GM12878 (cell line): Measurements from ENCODE around the gene ANKMY1. TPM values are rescaled to one million over a fixed set of nuclear protein-coding genes. Genes with fewer than 3 reads are reported as not detected.

Source experiments
- BACH1 ChIP-seq: fragments of 450-650 bp; IDR thresholded peaks from 2 replicates; pipeline ENCODE4 v1.6.1; 2017; ENCODE audit warnings: mild to moderate bottlenecking, borderline replicate concordance
- CEBPZ ChIP-seq: fragments of 150-350 bp; IDR thresholded peaks from 2 replicates; pipeline ENCODE4 v1.6.1; 2016; ENCODE audit warnings: low read depth, low read length
- EGR1 ChIP-seq, 2 experiments: IDR thresholded peaks; 1 replicate in 1 of 2; 2 replicates in 1 of 2; pipeline ENCODE4 v1.6.1; 2011 to 2012; ENCODE audit warnings: low read depth in 2 of 2, low read length in 2 of 2, borderline replicate concordance in 1 of 2, mild to moderate bottlenecking in 1 of 2, moderate library complexity in 1 of 2
- EP300 ChIP-seq, 2 experiments: fragments of 150-350 bp in 1 of 2; IDR thresholded peaks; 2 replicates each; pipeline ENCODE4 v1.6.1; 2011 to 2012; ENCODE audit warnings: low read depth in 2 of 2, low read length in 2 of 2, borderline replicate concordance in 1 of 2, improper control_type of control experiment in 1 of 2, inconsistent platforms in 1 of 2; ENCODE audit not compliant: control insufficient read depth in 1 of 2
- FOS ChIP-seq: IDR thresholded peaks from 3 replicates; pipeline ENCODE4 v1.6.1; 2011; ENCODE audit warnings: borderline replicate concordance; ENCODE audit not compliant: insufficient read length; ENCODE audit errors: extremely low read depth
- FOXM1 ChIP-seq: IDR thresholded peaks from 2 replicates; pipeline ENCODE4 v1.6.1; 2012; ENCODE audit warnings: low read depth, mild to moderate bottlenecking, inconsistent platforms, low read length, moderate library complexity
- HDAC2 ChIP-seq: fragments of 200-600 bp; sonication (generic); IDR thresholded peaks from 2 replicates; pipeline ENCODE4 v1.6.1; 2017
- MAX ChIP-seq: IDR thresholded peaks from 2 replicates; pipeline ENCODE4 v1.6.1; 2012; ENCODE audit warnings: low read depth, low read length, improper control_type of control experiment
- RAD51 ChIP-seq: fragments of 450-650 bp; IDR thresholded peaks from 2 replicates; pipeline ENCODE4 v1.6.1; 2016; ENCODE audit warnings: moderate library complexity, mild to moderate bottlenecking, inconsistent platforms
- RELB ChIP-seq: fragments of 450-650 bp; IDR thresholded peaks from 2 replicates; pipeline ENCODE4 v1.6.1; 2017; ENCODE audit warnings: low read depth, mild to moderate bottlenecking, moderate library complexity
- SIX5 ChIP-seq: IDR thresholded peaks from 2 replicates; pipeline ENCODE4 v1.6.1; 2011; ENCODE audit warnings: mild to moderate bottlenecking, low read depth, low read length, moderate library complexity; ENCODE audit not compliant: severe bottlenecking
- STAT1 ChIP-seq: fragments of 450-650 bp; conservative IDR thresholded peaks from 2 replicates; pipeline ENCODE4 v1.6.1; 2014; ENCODE audit warnings: antibody characterized with exemption, mild to moderate bottlenecking
- TAF1 ChIP-seq: IDR thresholded peaks from 2 replicates; pipeline ENCODE4 v1.6.1; 2011; ENCODE audit warnings: mild to moderate bottlenecking, low read depth, low read length, borderline replicate concordance
- ZNF687 ChIP-seq: fragments of 450-650 bp; IDR thresholded peaks from 2 replicates; pipeline ENCODE4 v1.6.1; 2017; ENCODE audit warnings: mild to moderate bottlenecking, moderate library complexity
- polyA plus RNA-seq, 11 experiments: library from polyadenylated mRNA; depleted of rRNA in 4 of 11; unstranded in 6 of 11; stranded (reverse) in 5 of 11; fragments of >200 nt; fragmentation: Nextera tagmentation in 4 of 11; fragmentation: Illumina TruSeq in 1 of 11; extraction: Ambion mirVana in 4 of 11; extraction: Trizol in 1 of 11; gene quantifications; 1 replicate in 1 of 11; 2 replicates in 10 of 11; pipeline versions ENCODE4 v1.2.1 to v1.2.3, GENCODE V29; 2011 to 2016; ENCODE audit warnings: inconsistent platforms in 2 of 11, missing spikeins in 2 of 11, low read depth in 1 of 11
- total RNA-seq, 4 experiments: library from RNA; depleted of rRNA in 3 of 4; stranded (reverse); fragments of >200 nt in 3 of 4; fragmentation: Illumina TruSeq in 1 of 4; extraction: Trizol in 1 of 4; gene quantifications; 2 replicates each; pipeline versions ENCODE4 v1.2.1 to v1.2.3, GENCODE V29; 2013 to 2021

The ANKMY1 gene
- total and polyA plus RNA-seq, 10 of the 15 experiments (the other 5 are each of a cell fraction or from before 2014, with no cell fraction given) = 1.1 to 15.3 (median 11.1) TPM

GRCh38 chr2:240586198-240586918 is 28.6 kb upstream of the ANKMY1 start, which contains the start of gene CAPN10 (continued):
- TF ChIP-seq EGR1 (IDR thresholded peaks at IDR 0.05; ENCODE audit: borderline replicate concordance in 1 of 2, low read depth in 2 of 2, low read length in 2 of 2) = peak; percentile 33 to 71; a peak in 2 of 3 replicates
- no peak for TF ChIP-seq EP300 (IDR thresholded peaks at IDR 0.05; ENCODE audit: borderline replicate concordance in 1 of 2, control insufficient read depth in 1 of 2, low read depth in 2 of 2, low read length in 2 of 2)
- no peak for TF ChIP-seq FOS
- no peak for TF ChIP-seq HDAC2
- peak; percentile 94 for TF ChIP-seq SIX5
- no peak for TF ChIP-seq FOXM1
- peak; percentile 63 for TF ChIP-seq MAX
- no peak; the same call in 1 of the 2 replicates for TF ChIP-seq ZNF687
- TF ChIP-seq RAD51 = peak; percentile 99
- TF ChIP-seq RELB = peak; percentile 72
- TF ChIP-seq CEBPZ = no peak
- peak; percentile 75; the same call in 1 of the 2 replicates for TF ChIP-seq STAT1
- 0 out of 2 replicates have a peak, but pooled peaks have one; percentile 23 for TF ChIP-seq BACH1
- TF ChIP-seq TAF1 = peak; percentile 82
